ENCODE data around the gene PROZ. TPM values are rescaled to one million over a fixed set of nuclear protein-coding genes. Genes with fewer than 3 reads are reported as not detected.

PROZ gene
- total and polyA plus RNA-seq, 2 of the 13 experiments (the other 11 are each of a cell fraction or from before 2014, with no cell fraction given), result 5.6 to 22.5 TPM

GRCh38 chr13:113138792-113139551 lies 19.5 kb upstream of the PROZ start:
- FAIRE-seq (peak; percentile 72), ATAC-seq (peak; percentile 95), DNase-seq (ENCODE audit: low spot score) (peak; percentile 97)
- H3K9me3 ChIP-seq (ENCODE audit: low read length), result no peaks in the 10 kb centered on the region
- 0 out of 2 replicates have a peak overlapping the region, but pooled peaks have one; percentile 18 for H3K9ac ChIP-seq (ENCODE audit: insufficient read depth, low read depth, low read length)
- ChIA-PET CTCF (ENCODE audit: low intra/inter-chr PET ratio, low total read pairs) (no interaction called here), POLR2A (interaction anchor here (1.0 to 2.3 kb wide), 6 partner anchors 11 to 71 kb away, joined by 3 to 32 read pairs (median 6); partner anchors contain the start of genes CUL4A, F10 and F7)
- no TSS peak for BruUV-seq (replicated peaks)
- intact Hi-C loops (cut with micrococcal nuclease; ENCODE audit: unreplicated experiment) (loop anchor here (1.0 kb wide), 1 partner anchor 11 kb away; no protein-coding TSS in a partner anchor), in situ Hi-C loops (cut with HindIII; ENCODE audit: extremely low pct_ligation_motif_present, low pct_unique_long_range_greater_than_20kb) (no loop called here)
- peaks cover 8 to 27% of the 10 kb centered on the region in 2 experiments; a peak in 4 of 5 replicates for H3K36me3 ChIP-seq (replicated peaks in 1 of 2; ENCODE audit: control insufficient read depth in 1 of 2, insufficient read depth in 2 of 2, low read length in 2 of 2)
- H3K4me1 ChIP-seq (ENCODE audit: insufficient read depth, low read length), result peaks cover 49% of the 10 kb centered on the region
- no peaks in the 10 kb centered on the region for H4K20me1 ChIP-seq (ENCODE audit: insufficient read depth, low read length)
- peak overlapping the region; percentile 60 for H3K4me2 ChIP-seq (ENCODE audit: low read depth, low read length)
- peak overlapping the region; percentile 72 for H3K27ac ChIP-seq (ENCODE audit: extremely low read length, insufficient read depth, low read length)
- no peak overlapping the region for H2AFZ ChIP-seq (ENCODE audit: low read length)
- no peaks in the 10 kb centered on the region for H3K79me2 ChIP-seq (ENCODE audit: insufficient read depth, low read length)
- H3K4me3 ChIP-seq (replicated peaks in 1 of 3; ENCODE audit: insufficient read depth in 1 of 3, low read depth in 2 of 3, low read length in 3 of 3), result peak overlapping the region in 2 of 3 experiments; percentile 5 to 29; a peak in 1 of 6 replicates
- 11% methylated on average over 15 of the region's 16 CpGs for WGBS (ENCODE audit: low lambda C conversion rate)
- H3K27me3 ChIP-seq (ENCODE audit: control insufficient read depth in 1 of 2, insufficient read depth in 2 of 2, low read length in 2 of 2), result no peaks in the 10 kb centered on the region
- TF ChIP-seq ZNF282 (IDR thresholded peaks at IDR 0.05; ENCODE audit: partially characterized antibody) (no peak), ZNF3 (CRISPR knock-in tag; IDR thresholded peaks at IDR 0.05) (no peak), PAF1 (CRISPR knock-in tag; IDR thresholded peaks at IDR 0.05) (no peak), ZBTB46 (CRISPR knock-in tag; IDR thresholded peaks at IDR 0.05; ENCODE audit: borderline replicate concordance) (no peak), MNT (IDR thresholded peaks at IDR 0.05) (peak; percentile 67), ZNF484 (CRISPR knock-in tag; IDR thresholded peaks at IDR 0.05; ENCODE audit: borderline replicate concordance, low read depth) (no peak), ZNF878 (CRISPR knock-in tag; IDR thresholded peaks at IDR 0.05) (peak; percentile 97), TIGD3 (CRISPR knock-in tag; IDR thresholded peaks at IDR 0.05; ENCODE audit: borderline replicate concordance) (no peak; the same call in 1 of the 2 replicates), ZNF296 (CRISPR knock-in tag; conservative IDR thresholded peaks at IDR 0.05) (no peak), CERS6 (CRISPR knock-in tag; IDR thresholded peaks at IDR 0.05) (no peak), ZNF883 (CRISPR knock-in tag; IDR thresholded peaks at IDR 0.05; ENCODE audit: not compliant biosample characterization) (no peak), ZBTB34 (CRISPR knock-in tag; IDR thresholded peaks at IDR 0.05) (peak; percentile 77; the same call in 1 of the 2 replicates), MAX (IDR thresholded peaks at IDR 0.05) (peak; percentile 66; the same call in 1 of the 2 replicates), FOSL2 (CRISPR knock-in tag; IDR thresholded peaks at IDR 0.05) (peak; percentile 62), CAMTA2 (CRISPR knock-in tag; IDR thresholded peaks at IDR 0.05; ENCODE audit: borderline replicate concordance) (no peak), NCOA5 (CRISPR knock-in tag; IDR thresholded peaks at IDR 0.05) (no peak)

Data from HepG2 (cell line).